Measurements from ENCODE around the gene CDH9. TPM values are rescaled to one million over a fixed set of nuclear protein-coding genes. Genes with fewer than 3 reads are reported as not detected.
"Not testable (repeated sequence)": the region's sequence is repeated elsewhere in the genome, so short reads cannot be mapped to it uniquely, and the experiment has no call there.

Gene CDH9
- total RNA-seq, 1 donor from 2014 or later = not detected

DNA sequence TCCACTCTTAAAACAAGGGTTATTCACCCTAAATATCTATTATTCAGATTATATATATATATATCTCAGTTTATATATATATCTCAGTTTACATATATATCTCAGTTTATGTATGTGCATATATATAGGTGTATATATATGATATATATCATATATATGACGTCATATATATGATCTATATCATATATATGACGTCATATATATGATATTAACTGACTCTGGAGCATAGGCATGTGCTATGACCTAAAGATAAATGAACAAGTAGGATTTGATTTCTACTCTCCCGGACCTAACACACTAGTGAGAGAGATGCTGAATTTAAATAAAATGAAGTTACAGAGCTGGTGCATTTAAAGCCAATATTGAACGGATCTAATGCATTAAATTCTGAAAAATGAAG, 174.3 kb downstream of the CDH9 start:
- Mint-ChIP-seq H3K9me3 (peaks cover 10% of the 10 kb centered on the region), H3K4me1 (ENCODE audit: low read depth) (no peaks in the 10 kb centered on the region), H3K27me3 (ENCODE audit: insufficient read depth) (no peaks in the 10 kb centered on the region), H3K4me3 (no peak overlapping the region), H3K36me3 (ENCODE audit: low read depth) (no peaks in the 10 kb centered on the region), H3K27ac (no peak overlapping the region)
- no peak for DNase-seq (ENCODE audit: low spot score)
- intact Hi-C loops (cut with micrococcal nuclease) = no loop called here

DNA sequence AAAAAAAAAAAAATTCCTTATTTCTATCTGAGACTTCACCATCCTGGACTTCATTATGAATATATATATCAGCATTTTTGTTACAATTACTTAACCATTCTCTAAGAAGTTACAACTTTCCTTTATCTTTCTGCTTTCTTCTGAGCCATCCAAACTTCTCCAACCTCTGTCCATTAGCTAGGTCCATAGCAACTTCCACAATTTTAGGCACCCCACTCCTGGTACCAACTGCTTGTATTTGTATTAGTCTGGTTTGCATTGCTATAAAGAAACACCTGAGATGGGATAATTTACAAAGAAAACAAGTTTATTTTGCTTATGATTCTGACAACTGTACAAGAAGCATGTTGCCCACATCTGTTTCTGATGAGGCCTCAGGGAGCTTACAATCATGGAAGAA, 182.1 kb downstream of the CDH9 start:
- no peak overlapping the region for H3K4me3 Mint-ChIP-seq
- no peaks in the 10 kb centered on the region for H3K27me3 Mint-ChIP-seq (ENCODE audit: insufficient read depth)
- no peaks in the 10 kb centered on the region for H3K4me1 Mint-ChIP-seq (ENCODE audit: low read depth)
- H3K36me3 Mint-ChIP-seq (ENCODE audit: low read depth) = no peaks in the 10 kb centered on the region
- no peak for DNase-seq (ENCODE audit: low spot score)
- intact Hi-C loops (cut with micrococcal nuclease) = no loop called here
- H3K9me3 Mint-ChIP-seq = peaks cover 55% of the 10 kb centered on the region
- no peak overlapping the region for H3K27ac Mint-ChIP-seq

DNA sequence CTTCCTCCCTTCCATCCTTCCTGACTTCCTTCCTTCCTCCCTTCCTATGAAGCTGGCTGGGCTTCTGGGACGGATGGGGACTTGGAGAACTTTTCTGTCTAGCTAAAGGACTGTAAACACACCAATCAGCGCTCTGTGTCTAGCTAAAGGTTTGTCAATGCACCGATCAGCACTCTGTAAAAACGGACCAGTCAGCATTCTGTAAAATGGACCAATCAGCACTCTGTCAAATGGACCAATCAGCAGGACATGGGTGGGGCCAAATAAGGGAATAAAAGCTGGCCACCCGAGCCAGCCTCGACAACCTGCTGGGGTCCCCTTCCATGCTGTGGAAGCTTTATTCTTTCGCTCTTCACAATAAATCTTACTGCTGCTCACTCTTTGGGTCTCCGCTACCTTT, 185.9 kb downstream of the CDH9 start:
- H3K4me3 Mint-ChIP-seq; DNase-seq (ENCODE audit: low spot score); H3K4me1 Mint-ChIP-seq (ENCODE audit: low read depth); intact Hi-C loops (cut with micrococcal nuclease); H3K27me3 Mint-ChIP-seq (ENCODE audit: insufficient read depth); H3K27ac Mint-ChIP-seq; H3K36me3 Mint-ChIP-seq (ENCODE audit: low read depth): not testable (repeated sequence)
- peaks cover 45% of the 10 kb centered on the region for H3K9me3 Mint-ChIP-seq

DNA sequence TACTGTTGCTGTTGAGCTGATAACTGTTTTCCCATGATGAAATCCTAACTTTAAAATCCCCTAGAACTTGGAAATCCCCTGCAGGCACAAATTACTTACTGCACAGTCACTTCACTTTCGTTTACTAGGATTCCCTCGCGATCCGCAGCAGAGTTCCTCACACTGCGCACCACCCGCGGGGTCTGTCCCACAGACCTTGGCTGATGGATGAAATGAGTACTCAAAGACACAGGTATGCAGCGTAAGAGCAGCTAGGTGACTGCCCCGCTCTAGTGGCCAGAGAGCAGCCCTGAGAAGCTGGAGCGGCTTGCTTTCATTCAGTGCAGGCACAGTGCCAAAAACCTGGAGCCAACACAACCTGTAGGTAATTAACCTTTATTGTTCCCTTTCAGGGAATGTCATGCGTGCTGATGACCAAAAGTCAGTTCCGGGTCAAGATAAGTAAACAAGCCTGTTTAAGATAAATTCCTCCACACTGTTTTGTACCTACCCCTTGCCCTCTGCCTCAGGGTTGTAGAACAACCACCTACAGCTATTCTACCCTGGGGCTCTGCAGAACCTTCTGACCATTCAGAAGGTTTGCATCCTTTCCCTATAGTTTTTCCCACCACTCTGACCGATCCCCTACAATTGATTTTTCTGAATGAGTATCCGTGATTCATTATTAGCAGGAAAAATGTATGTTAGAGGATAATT, 191.2 kb downstream of the CDH9 start:
- H3K27me3 Mint-ChIP-seq (ENCODE audit: insufficient read depth) = no peaks in the 10 kb centered on the region
- no peak for DNase-seq (ENCODE audit: low spot score)
- no peak overlapping the region for H3K4me3 Mint-ChIP-seq
- no peaks in the 10 kb centered on the region for H3K36me3 Mint-ChIP-seq (ENCODE audit: low read depth)
- H3K27ac Mint-ChIP-seq = no peak overlapping the region
- intact Hi-C loops (cut with micrococcal nuclease) = no loop called here
- peaks cover 36% of the 10 kb centered on the region for H3K9me3 Mint-ChIP-seq
- H3K4me1 Mint-ChIP-seq (ENCODE audit: low read depth) = no peaks in the 10 kb centered on the region

DNA sequence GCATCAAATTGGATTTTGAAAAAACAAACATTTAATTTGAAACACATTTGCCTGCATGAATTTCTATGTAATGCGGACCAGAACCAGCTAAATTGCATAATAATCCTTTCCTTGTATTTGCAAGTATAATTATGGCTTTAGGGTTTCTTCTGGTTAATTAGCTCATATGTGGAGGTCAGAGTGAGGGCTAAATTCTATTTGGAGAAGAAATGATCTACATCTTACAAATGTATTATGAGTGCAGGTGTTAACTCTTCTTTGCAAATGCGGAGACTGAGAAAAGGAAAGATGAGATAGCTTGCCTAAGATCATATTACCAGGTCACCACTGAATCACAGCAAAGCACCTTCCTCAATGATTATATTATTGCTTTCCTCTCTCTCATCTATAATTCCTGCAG, 194.7 kb downstream of the CDH9 start:
- Mint-ChIP-seq H3K36me3 (ENCODE audit: low read depth) (no peaks in the 10 kb centered on the region), H3K9me3 (peaks cover 25% of the 10 kb centered on the region), H3K27me3 (ENCODE audit: insufficient read depth) (no peaks in the 10 kb centered on the region), H3K4me3 (no peak overlapping the region), H3K27ac (no peak overlapping the region), H3K4me1 (ENCODE audit: low read depth) (no peaks in the 10 kb centered on the region)
- intact Hi-C loops (cut with micrococcal nuclease) = no loop called here
- DNase-seq (ENCODE audit: low spot score) = no peak

DNA sequence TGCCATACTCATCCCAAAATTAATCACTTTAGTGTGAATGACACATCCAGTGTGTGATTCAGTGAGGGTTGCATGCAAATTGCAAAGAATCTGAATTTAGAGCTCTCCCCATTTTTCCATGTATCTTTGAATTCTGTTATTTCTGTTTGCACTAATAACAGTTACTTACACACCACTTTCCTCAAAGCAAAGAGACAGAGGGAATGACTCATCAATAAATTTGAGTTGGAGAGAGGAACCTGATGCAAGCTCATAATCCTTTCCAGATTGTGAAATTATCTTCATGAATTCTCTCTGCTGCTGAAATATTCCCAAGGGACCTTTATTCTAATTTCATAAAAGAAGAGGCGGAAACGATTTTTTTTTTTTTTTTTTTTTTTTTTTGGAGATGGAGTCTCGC, 204.8 kb downstream of the CDH9 start:
- DNase-seq (ENCODE audit: low spot score) = no peak
- Mint-ChIP-seq H3K27me3 (ENCODE audit: insufficient read depth) (no peaks in the 10 kb centered on the region), H3K4me3 (no peak overlapping the region), H3K36me3 (ENCODE audit: low read depth) (no peaks in the 10 kb centered on the region), H3K4me1 (ENCODE audit: low read depth) (no peaks in the 10 kb centered on the region), H3K27ac (no peak overlapping the region), H3K9me3 (peaks cover 34% of the 10 kb centered on the region)
- intact Hi-C loops (cut with micrococcal nuclease) = no loop called here
